Lower lobe of right lung (tissue), 2 donors: ENCODE results near the gene PEX14. TPM values are rescaled to one million over a fixed set of nuclear protein-coding genes. Genes with fewer than 3 reads are reported as not detected.

Experiments
- ATAC-seq, 2 donors: fragments of 200-7000 bp; cut with Tn5 transposase; one replicate each; pipeline ENCODE4 v1.9.1; 2020 to 2022; ENCODE audit warnings: mild to moderate bottlenecking in 2 of 2, moderate library complexity in 2 of 2
- DNase-seq: peaks from one replicate; pipeline ENCODE4 v3.0.0-alpha.2; 2020
- H3K27ac ChIP-seq: fragments of 200-600 bp; one replicate; pipeline ENCODE4 v1.8.0; 2022
- H3K27me3 ChIP-seq: fragments of 200-600 bp; one replicate; pipeline ENCODE4 v1.8.0; 2022; ENCODE audit warnings: low read depth
- H3K36me3 ChIP-seq: fragments of 200-600 bp; one replicate; pipeline ENCODE4 v1.8.0; 2022; ENCODE audit warnings: mild to moderate bottlenecking
- H3K4me1 ChIP-seq: fragments of 200-600 bp; one replicate; pipeline ENCODE4 v1.8.0; 2022
- H3K4me3 ChIP-seq: fragments of 200-600 bp; one replicate; pipeline ENCODE4 v1.8.0; 2022; ENCODE audit warnings: mild to moderate bottlenecking
- H3K9me3 ChIP-seq: fragments of 200-600 bp; one replicate; pipeline ENCODE4 v1.8.0; 2022
- CTCF ChIP-seq: fragments of 200-600 bp; IDR thresholded peaks from one replicate; pipeline ENCODE4 v1.8.0; 2022; ENCODE audit warnings: antibody characterized with exemption, mild to moderate bottlenecking
- intact Hi-C: fragments of 100-400 bp; cut with DNase I; formaldehyde crosslinking; loops from one replicate; pipeline ENCODE4 v1.11.0; 2022
- total RNA-seq: library from RNA; stranded (reverse); fragmentation: NEBNext Ultra II Directional; extraction: Animal tissue kit (Norgen Biotek cat#: 25700); gene quantifications from one replicate; pipeline ENCODE4 v1.2.1, GENCODE V29; 2021
- donor health status: DM: no; HTN: yes; CAD: no; lungs with severe emphysema.

The PEX14 gene
- total RNA-seq, 1 donor from 2014 or later = 27.9 TPM

GRCh38 chr1:10593750-10594149, 119.0 kb downstream of the PEX14 start:
- no peak for DNase-seq
- no peak for ATAC-seq
- Histone ChIP-seq H3K27me3 (no peaks in the 10 kb centered on the region), H3K9me3 (no peaks in the 10 kb centered on the region), H3K4me1 (peaks cover 25% of the 10 kb centered on the region), H3K27ac (no peak overlapping the region), H3K36me3 (no peaks in the 10 kb centered on the region), H3K4me3 (no peak overlapping the region)
- intact Hi-C loops = no loop called here
- no peak for TF ChIP-seq CTCF

GRCh38 chr1:10594595-10595223, 120.0 kb downstream of the PEX14 start:
- no peak for ATAC-seq
- intact Hi-C loops = no loop called here
- DNase-seq = no peak
- Histone ChIP-seq H3K4me3 (no peak overlapping the region), H3K27me3 (no peaks in the 10 kb centered on the region), H3K27ac (no peak overlapping the region), H3K4me1 (peaks cover 25% of the 10 kb centered on the region), H3K36me3 (peaks cover 7% of the 10 kb centered on the region), H3K9me3 (no peaks in the 10 kb centered on the region)
- no peak for TF ChIP-seq CTCF

GRCh38 chr1:10596780-10597179, 122.0 kb downstream of the PEX14 start:
- H3K36me3 ChIP-seq = peaks cover 19% of the 10 kb centered on the region
- intact Hi-C loops = no loop called here

GRCh38 chr1:10597492-10598388, 123.0 kb downstream of the PEX14 start:
- TF ChIP-seq CTCF = no peak
- peaks cover 17% of the 10 kb centered on the region for H3K4me1 ChIP-seq
- intact Hi-C loops = no loop called here
- H3K27me3 ChIP-seq = no peaks in the 10 kb centered on the region
- H3K4me3 ChIP-seq = no peak overlapping the region
- H3K27ac ChIP-seq = no peak overlapping the region
- DNase-seq = no peak
- peaks cover 19% of the 10 kb centered on the region for H3K36me3 ChIP-seq
- peak; percentile 36 to 40 for ATAC-seq
- H3K9me3 ChIP-seq = no peaks in the 10 kb centered on the region

More at GRCh38 chr1:10596780-10597179, 122.0 kb downstream of the PEX14 start:
- ATAC-seq (no peak), DNase-seq (no peak)
- H3K27ac ChIP-seq = no peak overlapping the region
- no peak overlapping the region for H3K4me3 ChIP-seq
- H3K9me3 ChIP-seq = no peaks in the 10 kb centered on the region
- no peak for TF ChIP-seq CTCF
- H3K27me3 ChIP-seq = no peaks in the 10 kb centered on the region
- H3K4me1 ChIP-seq = peaks cover 17% of the 10 kb centered on the region

- no peak for DNase-seq
- ATAC-seq = peak; percentile 40
- Histone ChIP-seq H3K27me3 (no peaks in the 10 kb centered on the region), H3K9me3 (no peaks in the 10 kb centered on the region), H3K27ac (no peak overlapping the region), H3K36me3 (peaks cover 19% of the 10 kb centered on the region), H3K4me3 (no peak overlapping the region), H3K4me1 (peaks cover 17% of the 10 kb centered on the region)
- intact Hi-C loops = no loop called here
- no peak for TF ChIP-seq CTCF
Measured at GRCh38 chr1:10598389-10598702, 123.6 kb downstream of the PEX14 start.
